Cerebellar nuclear complex (tissue), 1 donor: ENCODE data around the gene ASB8.
A peak's percentile ranks its signal among the peaks of the same experiment; 100 is the strongest.
"Not testable (repeated sequence)": the region's sequence is repeated elsewhere in the genome, so short reads cannot be mapped to it uniquely, and the experiment has no call there.

Experiments
- DNase-seq, 2 experiments: peaks; one replicate each; lab custom pipeline; 2025; lab: John Stamatoyannopoulos, UW

Gene ASB8

DNA sequence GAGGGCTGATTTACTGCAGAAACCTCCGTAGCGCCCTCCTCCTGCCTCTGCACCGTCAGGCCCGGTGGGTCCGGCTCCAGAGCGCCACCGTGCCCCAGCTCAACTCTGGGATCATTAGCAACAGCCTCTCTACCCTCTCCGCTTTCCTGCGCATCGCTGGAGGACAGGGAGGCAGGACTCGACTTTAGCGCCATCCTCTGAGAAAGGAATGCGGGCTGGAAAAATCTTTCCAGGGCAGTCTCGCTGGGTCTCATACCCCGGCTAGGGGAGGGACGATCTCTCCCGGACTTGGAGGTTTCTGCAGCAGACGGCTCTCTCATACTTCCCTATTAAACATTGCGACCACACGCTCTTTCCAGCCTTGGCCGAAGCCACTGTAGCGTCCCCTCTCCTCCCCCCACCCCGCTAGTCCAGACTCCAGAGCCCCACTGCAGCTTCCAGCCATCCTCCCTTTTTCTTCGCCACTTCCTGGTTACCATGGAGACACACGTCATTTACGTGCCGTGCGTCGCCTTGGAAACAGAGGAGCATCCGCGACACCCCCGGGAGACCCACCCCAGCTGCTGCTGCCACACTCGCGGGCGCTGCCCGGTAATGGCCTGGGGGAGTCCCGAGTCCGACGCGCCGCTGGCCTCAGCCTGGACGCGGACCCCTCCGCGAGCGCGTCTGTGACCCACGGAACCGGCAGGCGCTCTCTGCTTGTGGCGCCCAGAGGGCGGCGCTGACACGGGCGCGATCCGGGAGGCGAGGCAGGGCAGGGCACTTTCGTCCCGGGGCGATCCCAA, 26.0 kb upstream of the ASB8 start, which contains the start of gene CCDC184:
TSS of gene CCDC184 (plus strand) at position 554 of the 785 bp plus-strand sequence. CDS start 479 bp downstream, outside the sequence.
- DNase-seq: peak; percentile 28 to 80

- no peak for DNase-seq
Observed at GRCh38 chr12:48182631-48183030, 25.3 kb upstream of the ASB8 start.

DNA sequence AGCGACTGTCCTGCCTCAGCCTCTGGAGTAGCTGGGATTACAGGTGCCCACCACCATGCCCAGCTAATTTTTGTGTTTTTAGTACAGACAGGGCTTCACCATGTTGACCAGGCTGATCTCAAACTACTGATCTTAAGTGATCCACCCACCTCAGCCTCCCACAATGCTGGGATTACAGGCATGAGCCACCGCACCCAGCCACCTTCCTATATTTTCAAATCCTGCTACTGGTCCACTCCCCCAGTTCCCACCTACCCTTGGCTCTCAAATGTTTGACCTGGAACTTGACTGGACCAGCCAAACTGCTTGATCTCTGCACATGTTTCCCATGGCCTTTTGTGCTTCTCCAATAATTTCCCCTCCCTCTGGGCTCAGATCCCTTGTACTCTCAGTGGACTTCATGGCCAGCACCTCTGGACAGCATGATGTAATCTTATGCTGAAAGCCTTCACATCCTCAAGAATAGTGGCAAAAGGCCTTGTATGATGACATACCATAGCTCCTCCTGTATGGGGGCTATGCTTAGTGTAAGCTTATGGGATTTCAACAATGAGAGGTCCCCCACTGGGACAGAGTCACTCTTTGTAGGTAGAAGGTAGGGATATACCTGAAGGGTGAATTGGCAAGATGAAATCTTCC, 23.7 kb upstream of the ASB8 start:
- no peak for DNase-seq

DNA sequence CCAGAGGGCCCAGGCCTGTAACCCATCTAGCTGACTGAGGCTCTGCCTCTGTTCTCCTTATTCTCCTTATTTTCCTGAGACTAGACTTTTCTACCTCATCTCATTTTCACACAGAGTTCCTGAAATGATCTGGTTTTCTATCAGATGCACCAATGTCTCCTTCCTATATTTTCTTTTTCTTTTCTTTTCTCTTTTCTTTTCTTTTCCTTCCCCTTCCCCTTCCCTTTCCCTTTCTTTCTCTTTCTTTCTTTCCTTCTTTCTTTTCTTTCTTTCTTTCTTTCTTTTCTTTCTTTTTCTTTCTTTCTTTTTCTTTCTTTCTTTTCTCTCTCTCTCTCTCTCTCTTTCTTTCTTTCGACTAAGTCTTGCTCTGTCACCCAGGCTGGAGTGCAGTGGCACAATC, 23.1 kb upstream of the ASB8 start:
- no peak for DNase-seq

- DNase-seq: no peak
Observed at GRCh38 chr12:48179466-48179865, 22.2 kb upstream of the ASB8 start.

DNA sequence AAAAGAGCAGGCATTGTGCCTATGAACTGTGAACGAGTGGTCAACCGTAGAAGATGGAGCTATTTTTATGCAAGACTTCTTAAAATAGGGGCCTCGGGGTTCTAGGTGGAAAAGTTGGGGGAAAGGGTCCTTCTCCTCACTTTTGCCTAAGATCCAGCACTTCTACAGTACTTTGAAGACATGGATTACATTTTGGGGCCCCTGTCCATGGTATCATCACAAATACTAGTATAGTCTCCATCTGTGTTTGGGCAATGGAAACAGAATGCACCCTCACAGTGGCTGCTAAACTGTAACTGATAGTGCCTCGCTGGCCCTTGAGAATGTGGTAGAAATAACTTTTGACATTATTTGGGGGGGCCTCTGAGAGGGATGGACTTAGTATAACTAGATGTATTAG, 20.7 kb upstream of the ASB8 start:
- no peak for DNase-seq

DNA sequence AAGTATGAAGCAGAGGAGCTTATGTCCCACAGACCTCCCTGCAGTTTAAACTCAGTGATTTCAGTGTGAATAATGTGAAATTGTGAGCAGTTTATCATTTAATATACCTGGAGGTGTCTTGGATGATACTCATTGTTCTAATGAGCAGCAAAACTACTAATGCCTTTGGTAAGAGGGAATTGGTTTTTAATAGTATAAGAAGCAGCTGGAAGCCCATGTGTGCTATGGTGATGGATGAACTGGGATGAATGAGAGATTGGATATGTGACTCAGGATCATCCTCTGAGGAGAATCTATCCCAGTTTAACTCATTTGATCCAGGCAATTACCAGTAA, 19.1 kb upstream of the ASB8 start:
- no peak for DNase-seq

GRCh38 chr12:48175613-48176416, 18.5 kb upstream of the ASB8 start:
- DNase-seq: no peak

- no peak for DNase-seq
Observed at GRCh38 chr12:48169011-48169410, 11.7 kb upstream of the ASB8 start.

DNA sequence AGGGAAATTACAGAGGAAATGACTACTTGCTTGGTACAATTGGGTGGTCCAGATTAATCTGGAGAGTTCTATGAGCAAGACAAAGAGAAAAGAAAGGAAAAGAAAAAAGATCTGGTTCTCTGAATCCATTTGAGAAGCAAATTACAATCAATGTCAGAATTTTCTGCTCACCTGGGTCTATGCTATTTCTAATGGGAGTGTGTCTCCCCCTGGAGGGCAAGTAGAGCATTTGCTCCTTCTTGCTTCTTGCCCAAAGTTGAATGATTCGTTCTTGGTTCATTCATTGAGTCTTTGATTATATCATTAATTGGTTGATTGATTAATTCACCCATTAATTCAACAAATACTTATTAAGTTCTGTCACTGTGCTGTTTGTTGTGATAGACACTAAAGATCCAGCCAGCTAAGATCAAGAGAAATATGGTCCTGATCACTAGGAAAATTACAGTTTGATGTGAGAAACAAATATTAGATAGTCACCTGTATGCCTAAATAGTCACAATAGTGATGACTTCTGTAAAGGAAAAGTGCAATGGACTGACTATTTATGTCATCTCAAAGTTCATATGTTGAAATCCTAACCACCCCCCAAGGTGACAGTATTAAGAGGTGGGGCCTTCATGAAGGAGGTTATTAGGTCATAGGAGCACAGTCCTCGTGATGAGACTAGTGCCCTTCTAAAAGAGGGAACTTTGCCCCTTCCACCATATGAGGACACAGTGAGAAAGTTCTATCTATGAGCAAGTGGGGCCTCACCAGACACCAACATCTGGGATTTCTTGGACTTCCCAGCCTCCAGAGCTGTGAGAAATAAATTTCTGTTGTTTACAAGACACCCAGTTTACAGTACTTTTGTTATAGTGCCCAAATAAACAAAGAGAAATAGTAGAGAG, 8.0 kb upstream of the ASB8 start:
- no peak for DNase-seq

DNA sequence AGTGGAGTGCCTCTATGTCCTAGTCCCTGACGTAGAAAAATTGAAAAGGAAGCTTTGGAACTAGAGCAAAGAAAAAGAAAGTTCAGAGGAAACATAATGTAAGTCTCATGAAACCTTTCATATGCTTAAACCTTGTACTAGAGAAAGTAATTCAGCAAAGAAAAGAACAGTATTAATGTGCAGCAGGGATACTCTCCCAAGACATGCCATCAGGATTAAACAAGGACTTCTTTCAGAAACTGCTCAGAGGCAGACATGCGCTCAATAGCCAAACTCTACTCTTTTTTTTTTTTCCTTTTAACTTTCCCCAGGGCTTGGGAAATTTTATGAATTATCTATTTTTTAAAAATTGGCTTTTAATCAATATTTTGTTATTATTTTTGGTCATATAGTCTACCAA, 7.1 kb upstream of the ASB8 start:
- DNase-seq: no peak

- no peak for DNase-seq
Observed at GRCh38 chr12:48163150-48163747, 5.9 kb upstream of the ASB8 start.

DNA sequence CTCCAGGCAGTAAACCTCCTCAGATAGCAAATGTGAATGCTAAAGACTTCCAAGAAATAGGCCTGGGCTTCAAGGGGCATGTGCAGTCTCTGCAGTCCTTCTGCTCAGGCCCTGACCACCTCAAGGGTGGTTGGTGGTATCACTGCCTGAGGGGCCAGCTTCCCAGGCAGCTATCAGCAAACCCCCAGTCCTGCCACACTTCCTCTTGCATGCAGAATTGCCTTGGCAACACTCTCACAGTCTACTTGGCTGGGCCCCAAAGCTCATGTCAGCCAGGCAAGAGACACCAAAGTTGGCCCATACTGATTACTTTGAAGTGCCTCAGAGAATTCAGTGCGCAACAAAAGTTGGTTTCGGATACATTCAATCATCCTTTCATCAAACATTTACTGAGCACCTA, 3.5 kb upstream of the ASB8 start:
- no peak for DNase-seq

- no peak for DNase-seq
Observed at GRCh38 chr12:48160046-48160445, 2.7 kb upstream of the ASB8 start.

DNA sequence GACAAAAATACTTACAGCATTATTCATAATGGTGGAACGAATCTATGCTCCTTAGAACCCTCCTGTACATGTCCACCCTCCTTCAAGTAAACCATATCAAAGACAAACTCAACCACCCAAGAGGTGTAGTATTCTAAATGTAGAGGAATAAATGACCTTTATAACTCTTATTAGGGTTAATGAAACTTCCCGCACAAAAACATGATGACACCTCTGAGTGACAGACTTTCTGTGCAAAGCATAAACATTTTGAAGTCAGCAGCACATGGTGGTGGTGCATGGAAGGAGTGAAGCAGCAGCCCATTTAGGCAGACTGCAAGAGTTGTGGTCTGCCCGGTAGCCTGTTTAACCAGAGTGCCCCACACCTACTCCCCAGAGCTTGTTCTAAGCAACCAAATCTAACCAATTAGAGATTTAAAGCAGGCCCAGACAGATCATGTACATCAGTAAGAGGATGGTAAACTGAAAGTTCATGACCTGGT, 615 bp upstream of the ASB8 start:
- DNase-seq: no peak

DNA sequence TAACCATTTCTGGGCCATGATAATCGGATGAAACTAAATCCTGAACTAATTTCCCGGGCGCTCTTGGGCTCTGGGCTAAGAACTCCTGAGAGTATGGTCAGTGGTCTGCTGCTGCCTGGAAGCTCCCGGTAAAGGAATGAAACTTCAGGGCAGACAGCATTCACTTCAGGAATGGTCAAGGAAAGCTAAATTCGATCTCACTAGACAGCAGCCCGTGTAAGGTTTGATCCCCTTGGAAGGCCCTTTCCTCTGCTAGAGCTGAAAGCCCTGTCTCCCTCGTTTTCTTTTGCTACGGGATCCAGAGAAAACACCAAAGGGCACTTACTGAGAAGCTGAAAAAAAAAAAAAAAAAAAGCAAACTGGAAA, 680 bp downstream of the ASB8 start:
- DNase-seq: no peak

- not testable (repeated sequence) for DNase-seq
Observed at GRCh38 chr12:48155786-48156185, 1.5 kb downstream of the ASB8 start.

DNA sequence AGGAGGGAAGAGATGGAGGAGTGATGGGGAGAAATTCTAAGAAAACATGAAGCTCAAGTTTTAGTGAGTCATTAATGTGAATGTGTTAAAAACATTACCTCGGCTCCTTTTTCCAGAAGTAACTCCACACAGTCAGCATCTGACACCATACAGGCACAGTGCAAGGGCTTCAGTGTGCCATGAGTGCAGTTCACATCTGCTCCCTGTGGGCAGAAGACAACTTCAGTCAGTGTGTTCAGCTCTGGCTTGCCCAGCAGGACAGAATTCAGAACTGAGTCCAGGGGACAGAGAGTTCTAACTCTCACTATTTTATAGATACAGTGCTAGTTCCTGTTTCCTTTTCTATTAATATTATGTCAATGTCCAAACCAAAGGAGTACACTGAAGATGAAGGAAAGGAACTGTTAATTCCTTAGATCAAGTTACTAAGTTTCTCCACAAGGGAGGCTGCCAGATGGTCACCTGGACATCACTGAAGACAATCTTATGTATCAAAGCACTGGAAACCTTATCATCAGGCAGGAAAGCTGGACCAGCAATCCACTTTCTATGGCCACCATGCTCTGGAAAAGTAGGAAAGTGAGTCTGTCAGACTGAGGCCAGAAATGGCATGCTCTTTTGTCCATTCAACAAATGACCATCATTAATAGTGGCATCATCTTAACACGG, 6.1 kb downstream of the ASB8 start:
- DNase-seq: no peak

DNA sequence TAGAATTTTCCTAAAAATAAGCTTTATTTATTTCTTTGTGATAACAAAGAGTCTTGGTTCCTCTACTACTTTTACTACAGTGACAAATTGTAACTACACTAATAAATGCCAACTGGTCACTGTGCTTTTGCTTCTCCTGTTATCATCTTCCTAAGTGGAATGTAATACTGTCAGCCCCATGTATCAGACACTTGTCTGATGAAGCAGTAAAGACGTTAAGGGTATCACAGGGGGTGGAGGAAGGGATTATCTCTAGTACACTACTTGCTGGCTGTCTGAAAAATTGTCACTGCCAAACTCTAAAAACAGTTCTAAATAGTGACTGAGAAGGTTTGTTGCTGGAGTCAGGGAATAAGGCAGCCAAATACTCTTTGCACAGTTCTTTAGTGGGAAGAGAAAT, 11.3 kb downstream of the ASB8 start:
- DNase-seq: no peak

- DNase-seq: no peak
Observed at GRCh38 chr12:48143898-48144297, 13.4 kb downstream of the ASB8 start.
